ENCODE data around the gene HPSE2. TPM values are rescaled to one million over a fixed set of nuclear protein-coding genes. Genes with fewer than 3 reads are reported as not detected.

HPSE2 gene
- total and polyA plus RNA-seq, 4 donors: 0.05 TPM; not detected in 3

DNA sequence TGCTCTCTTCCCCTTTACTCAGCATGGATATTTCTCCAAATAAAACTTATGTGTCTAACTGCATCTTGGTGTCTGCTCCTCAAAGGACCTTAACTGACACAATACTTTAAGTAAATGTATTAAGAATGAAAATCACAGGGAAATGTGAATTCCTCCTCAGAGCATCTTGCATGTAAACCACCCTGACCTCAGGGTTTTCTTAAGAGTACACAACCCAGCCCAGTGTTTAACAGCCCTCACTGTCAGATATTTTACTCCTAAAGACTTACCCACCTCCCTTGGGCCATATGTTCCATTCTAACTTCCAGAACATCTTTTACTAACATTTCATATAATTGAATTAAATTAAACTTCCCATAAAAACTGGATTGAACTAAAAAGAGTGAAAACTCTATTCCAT, 315.3 kb downstream of the HPSE2 start:
- peaks cover 0 to 4% (median 0%) of the 10 kb centered on the region in 4 donors for H3K27me3 ChIP-seq (ENCODE audit: control insufficient read depth in 4 of 4, insufficient read depth in 4 of 4, low read length in 3 of 4)
- H3K4me3 ChIP-seq (ENCODE audit: low read depth in 1 of 3, low read length in 3 of 3): no peak overlapping the region
- no peak overlapping the region for H3K27ac ChIP-seq (ENCODE audit: low read depth in 1 of 2, low read length in 2 of 2)
- DNase-seq (ENCODE audit: low spot score): no peak
- no peaks in the 10 kb centered on the region for H3K9me3 ChIP-seq (ENCODE audit: control insufficient read depth in 4 of 4, low read length in 3 of 4)
- no peak overlapping the region for H3K9ac ChIP-seq (ENCODE audit: low read depth in 1 of 2, low read length in 2 of 2)
- no peaks in the 10 kb centered on the region for H3K4me1 ChIP-seq (ENCODE audit: control insufficient read depth in 4 of 4, insufficient read depth in 4 of 4, low read length in 3 of 4)
- no peak for TF ChIP-seq JUND (IDR thresholded peaks at IDR 0.05)
- TF ChIP-seq NR2F2 (IDR thresholded peaks at IDR 0.05): no peak
- no peak for TF ChIP-seq FOXA1 (IDR thresholded peaks at IDR 0.05)
- TF ChIP-seq RAD21 (IDR thresholded peaks at IDR 0.05): no peak
- TF ChIP-seq GABPA (IDR thresholded peaks at IDR 0.05 in 1 of 2, conservative IDR thresholded peaks at IDR 0.05 in 1 of 2): no peak
- TF ChIP-seq HNF4A (conservative IDR thresholded peaks at IDR 0.05): no peak
- TF ChIP-seq, protein P1, sequence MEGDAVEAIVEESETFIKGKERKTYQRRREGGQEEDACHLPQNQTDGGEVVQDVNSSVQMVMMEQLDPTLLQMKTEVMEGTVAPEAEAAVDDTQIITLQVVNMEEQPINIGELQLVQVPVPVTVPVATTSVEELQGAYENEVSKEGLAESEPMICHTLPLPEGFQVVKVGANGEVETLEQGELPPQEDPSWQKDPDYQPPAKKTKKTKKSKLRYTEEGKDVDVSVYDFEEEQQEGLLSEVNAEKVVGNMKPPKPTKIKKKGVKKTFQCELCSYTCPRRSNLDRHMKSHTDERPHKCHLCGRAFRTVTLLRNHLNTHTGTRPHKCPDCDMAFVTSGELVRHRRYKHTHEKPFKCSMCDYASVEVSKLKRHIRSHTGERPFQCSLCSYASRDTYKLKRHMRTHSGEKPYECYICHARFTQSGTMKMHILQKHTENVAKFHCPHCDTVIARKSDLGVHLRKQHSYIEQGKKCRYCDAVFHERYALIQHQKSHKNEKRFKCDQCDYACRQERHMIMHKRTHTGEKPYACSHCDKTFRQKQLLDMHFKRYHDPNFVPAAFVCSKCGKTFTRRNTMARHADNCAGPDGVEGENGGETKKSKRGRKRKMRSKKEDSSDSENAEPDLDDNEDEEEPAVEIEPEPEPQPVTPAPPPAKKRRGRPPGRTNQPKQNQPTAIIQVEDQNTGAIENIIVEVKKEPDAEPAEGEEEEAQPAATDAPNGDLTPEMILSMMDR (IDR thresholded peaks at IDR 0.05; ENCODE audit: low read depth, low read length, missing input control): no peak
- TF ChIP-seq, protein P2, sequence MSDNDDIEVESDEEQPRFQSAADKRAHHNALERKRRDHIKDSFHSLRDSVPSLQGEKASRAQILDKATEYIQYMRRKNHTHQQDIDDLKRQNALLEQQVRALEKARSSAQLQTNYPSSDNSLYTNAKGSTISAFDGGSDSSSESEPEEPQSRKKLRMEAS (IDR thresholded peaks at IDR 0.05): no peak
- TF ChIP-seq TAF1 (conservative IDR thresholded peaks at IDR 0.05): no peak
- no peak for TF ChIP-seq RXRA (IDR thresholded peaks at IDR 0.05)
- TF ChIP-seq FOXA2 (IDR thresholded peaks at IDR 0.05): no peak
- no peak for TF ChIP-seq SP1 (IDR thresholded peaks at IDR 0.05)
- TF ChIP-seq YY1 (IDR thresholded peaks at IDR 0.05): no peak
- TF ChIP-seq, protein P3, sequence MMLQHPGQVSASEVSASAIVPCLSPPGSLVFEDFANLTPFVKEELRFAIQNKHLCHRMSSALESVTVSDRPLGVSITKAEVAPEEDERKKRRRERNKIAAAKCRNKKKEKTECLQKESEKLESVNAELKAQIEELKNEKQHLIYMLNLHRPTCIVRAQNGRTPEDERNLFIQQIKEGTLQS (IDR thresholded peaks at IDR 0.05): no peak
- TF ChIP-seq EGR1 (IDR thresholded peaks at IDR 0.05; ENCODE audit: low read depth in 2 of 2): no peak
- TF ChIP-seq, protein P4, sequence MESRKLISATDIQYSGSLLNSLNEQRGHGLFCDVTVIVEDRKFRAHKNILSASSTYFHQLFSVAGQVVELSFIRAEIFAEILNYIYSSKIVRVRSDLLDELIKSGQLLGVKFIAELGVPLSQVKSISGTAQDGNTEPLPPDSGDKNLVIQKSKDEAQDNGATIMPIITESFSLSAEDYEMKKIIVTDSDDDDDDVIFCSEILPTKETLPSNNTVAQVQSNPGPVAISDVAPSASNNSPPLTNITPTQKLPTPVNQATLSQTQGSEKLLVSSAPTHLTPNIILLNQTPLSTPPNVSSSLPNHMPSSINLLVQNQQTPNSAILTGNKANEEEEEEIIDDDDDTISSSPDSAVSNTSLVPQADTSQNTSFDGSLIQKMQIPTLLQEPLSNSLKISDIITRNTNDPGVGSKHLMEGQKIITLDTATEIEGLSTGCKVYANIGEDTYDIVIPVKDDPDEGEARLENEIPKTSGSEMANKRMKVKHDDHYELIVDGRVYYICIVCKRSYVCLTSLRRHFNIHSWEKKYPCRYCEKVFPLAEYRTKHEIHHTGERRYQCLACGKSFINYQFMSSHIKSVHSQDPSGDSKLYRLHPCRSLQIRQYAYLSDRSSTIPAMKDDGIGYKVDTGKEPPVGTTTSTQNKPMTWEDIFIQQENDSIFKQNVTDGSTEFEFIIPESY (IDR thresholded peaks at IDR 0.05): no peak
- TF ChIP-seq HNF4G (IDR thresholded peaks at IDR 0.05): no peak
- no peaks in the 10 kb centered on the region for H3K36me3 ChIP-seq (ENCODE audit: control insufficient read depth in 4 of 4, insufficient read depth in 3 of 4, low read depth in 1 of 4, low read length in 3 of 4)

DNA sequence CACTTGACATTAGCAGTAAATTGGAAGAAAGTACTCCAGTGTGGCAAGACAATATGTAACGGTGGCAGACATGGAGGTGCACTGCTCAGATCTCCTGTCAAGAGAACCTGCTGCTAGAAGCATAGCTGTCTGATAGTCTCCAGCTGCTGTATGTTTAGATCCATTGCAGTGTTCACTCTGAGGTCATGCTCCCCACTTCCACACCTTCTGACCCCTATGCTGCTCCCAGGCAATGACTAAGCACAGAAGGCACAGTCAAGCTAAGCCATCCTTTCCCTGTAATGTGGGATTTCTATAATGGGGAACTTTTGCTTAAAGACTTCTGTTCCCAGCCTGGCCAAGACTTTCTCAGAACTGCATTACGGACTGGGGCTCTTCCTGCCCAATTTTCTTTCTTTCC, 315.8 kb downstream of the HPSE2 start:
- Histone ChIP-seq H3K4me1 (ENCODE audit: control insufficient read depth in 4 of 4, insufficient read depth in 4 of 4, low read length in 3 of 4) (no peaks in the 10 kb centered on the region), H3K4me3 (ENCODE audit: low read depth in 1 of 3, low read length in 3 of 3) (no peak overlapping the region), H3K27ac (ENCODE audit: low read depth in 1 of 2, low read length in 2 of 2) (no peak overlapping the region), H3K36me3 (ENCODE audit: control insufficient read depth in 4 of 4, insufficient read depth in 3 of 4, low read depth in 1 of 4, low read length in 3 of 4) (no peaks in the 10 kb centered on the region), H3K9ac (ENCODE audit: low read depth in 1 of 2, low read length in 2 of 2) (no peak overlapping the region), H3K27me3 (ENCODE audit: control insufficient read depth in 4 of 4, insufficient read depth in 4 of 4, low read length in 3 of 4) (peaks cover 0 to 4% (median 0%) of the 10 kb centered on the region in 4 donors), H3K9me3 (ENCODE audit: control insufficient read depth in 4 of 4, low read length in 3 of 4) (no peaks in the 10 kb centered on the region)
- WGBS: 62% methylated on average over 2 of the region's 2 CpGs
- no peak for DNase-seq (ENCODE audit: low spot score)
- TF ChIP-seq TAF1 (conservative IDR thresholded peaks at IDR 0.05): no peak
- TF ChIP-seq, protein P5, sequence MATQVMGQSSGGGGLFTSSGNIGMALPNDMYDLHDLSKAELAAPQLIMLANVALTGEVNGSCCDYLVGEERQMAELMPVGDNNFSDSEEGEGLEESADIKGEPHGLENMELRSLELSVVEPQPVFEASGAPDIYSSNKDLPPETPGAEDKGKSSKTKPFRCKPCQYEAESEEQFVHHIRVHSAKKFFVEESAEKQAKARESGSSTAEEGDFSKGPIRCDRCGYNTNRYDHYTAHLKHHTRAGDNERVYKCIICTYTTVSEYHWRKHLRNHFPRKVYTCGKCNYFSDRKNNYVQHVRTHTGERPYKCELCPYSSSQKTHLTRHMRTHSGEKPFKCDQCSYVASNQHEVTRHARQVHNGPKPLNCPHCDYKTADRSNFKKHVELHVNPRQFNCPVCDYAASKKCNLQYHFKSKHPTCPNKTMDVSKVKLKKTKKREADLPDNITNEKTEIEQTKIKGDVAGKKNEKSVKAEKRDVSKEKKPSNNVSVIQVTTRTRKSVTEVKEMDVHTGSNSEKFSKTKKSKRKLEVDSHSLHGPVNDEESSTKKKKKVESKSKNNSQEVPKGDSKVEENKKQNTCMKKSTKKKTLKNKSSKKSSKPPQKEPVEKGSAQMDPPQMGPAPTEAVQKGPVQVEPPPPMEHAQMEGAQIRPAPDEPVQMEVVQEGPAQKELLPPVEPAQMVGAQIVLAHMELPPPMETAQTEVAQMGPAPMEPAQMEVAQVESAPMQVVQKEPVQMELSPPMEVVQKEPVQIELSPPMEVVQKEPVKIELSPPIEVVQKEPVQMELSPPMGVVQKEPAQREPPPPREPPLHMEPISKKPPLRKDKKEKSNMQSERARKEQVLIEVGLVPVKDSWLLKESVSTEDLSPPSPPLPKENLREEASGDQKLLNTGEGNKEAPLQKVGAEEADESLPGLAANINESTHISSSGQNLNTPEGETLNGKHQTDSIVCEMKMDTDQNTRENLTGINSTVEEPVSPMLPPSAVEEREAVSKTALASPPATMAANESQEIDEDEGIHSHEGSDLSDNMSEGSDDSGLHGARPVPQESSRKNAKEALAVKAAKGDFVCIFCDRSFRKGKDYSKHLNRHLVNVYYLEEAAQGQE (IDR thresholded peaks at IDR 0.05): no peak
- no peak for TF ChIP-seq EGR1 (IDR thresholded peaks at IDR 0.05; ENCODE audit: low read depth in 2 of 2)
- TF ChIP-seq, protein P2 (IDR thresholded peaks at IDR 0.05): no peak
- TF ChIP-seq FOXA1 (IDR thresholded peaks at IDR 0.05): no peak
- no peak for TF ChIP-seq RXRA (IDR thresholded peaks at IDR 0.05)
- TF ChIP-seq, protein P3 (IDR thresholded peaks at IDR 0.05): no peak
- TF ChIP-seq YY1 (IDR thresholded peaks at IDR 0.05): no peak
- no peak for TF ChIP-seq JUND (IDR thresholded peaks at IDR 0.05)
- TF ChIP-seq NR2F2 (IDR thresholded peaks at IDR 0.05): no peak
- TF ChIP-seq, protein P4 (IDR thresholded peaks at IDR 0.05): no peak
- no peak for TF ChIP-seq RAD21 (IDR thresholded peaks at IDR 0.05)
- no peak for TF ChIP-seq HNF4A (conservative IDR thresholded peaks at IDR 0.05)
- no peak for TF ChIP-seq FOXA2 (IDR thresholded peaks at IDR 0.05)
- TF ChIP-seq GABPA (IDR thresholded peaks at IDR 0.05 in 1 of 2, conservative IDR thresholded peaks at IDR 0.05 in 1 of 2): no peak
- TF ChIP-seq, protein P1 (IDR thresholded peaks at IDR 0.05; ENCODE audit: low read depth, low read length, missing input control): no peak
